AG08395 (cell line): ENCODE results near the gene LMCD1.
A peak's percentile ranks its signal among the peaks of the same experiment; 100 is the strongest.

Experiments used
- DNase-seq: peaks from one replicate; pipeline ENCODE4 v3.0.0; 2012; ENCODE audit warnings: mixed read lengths, low spot score

LMCD1 gene

DNA sequence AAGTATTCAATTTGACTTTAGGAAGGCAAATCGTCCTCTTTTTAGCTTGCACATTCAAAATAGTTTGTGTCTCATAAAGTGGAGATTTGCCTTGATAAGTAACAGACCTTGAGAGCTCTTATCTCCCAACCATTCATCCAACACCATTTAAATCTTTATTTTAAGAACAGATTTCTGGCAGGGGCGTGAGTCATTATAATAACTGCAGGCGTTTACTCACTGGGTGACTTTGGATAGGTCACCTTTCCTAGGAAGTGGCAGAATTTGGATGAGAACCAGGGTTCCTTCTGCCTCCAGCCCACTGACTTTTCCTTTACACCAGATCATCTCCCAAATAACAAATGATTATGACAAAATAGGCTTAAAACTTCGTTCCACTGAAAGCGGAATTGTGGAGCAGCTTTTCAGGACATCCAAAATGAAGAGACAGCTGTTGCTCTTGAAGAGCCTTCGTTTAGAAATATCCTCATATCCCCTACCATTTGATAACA lies 5.0 kb downstream of the LMCD1 start:
- no peak for DNase-seq

DNA sequence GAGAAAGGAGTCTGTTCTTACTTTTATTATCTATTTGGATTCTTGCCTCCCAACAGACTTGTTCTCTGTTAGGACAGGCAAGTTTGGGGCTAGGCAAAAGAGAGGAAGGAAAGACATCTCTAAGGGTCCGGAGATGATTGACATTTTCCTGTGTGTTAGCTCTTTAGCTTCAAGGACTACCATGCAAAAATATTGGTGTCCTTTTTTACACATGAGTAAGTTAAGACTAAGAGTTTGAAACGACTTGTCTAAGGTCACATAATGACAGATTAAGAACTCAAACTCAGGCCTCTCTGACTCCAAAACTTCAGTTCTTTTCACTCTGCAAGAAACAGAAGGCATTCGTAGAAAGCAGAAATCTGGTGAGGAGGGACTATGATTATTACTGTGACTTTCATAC lies 5.9 kb downstream of the LMCD1 start:
- no peak for DNase-seq

DNA sequence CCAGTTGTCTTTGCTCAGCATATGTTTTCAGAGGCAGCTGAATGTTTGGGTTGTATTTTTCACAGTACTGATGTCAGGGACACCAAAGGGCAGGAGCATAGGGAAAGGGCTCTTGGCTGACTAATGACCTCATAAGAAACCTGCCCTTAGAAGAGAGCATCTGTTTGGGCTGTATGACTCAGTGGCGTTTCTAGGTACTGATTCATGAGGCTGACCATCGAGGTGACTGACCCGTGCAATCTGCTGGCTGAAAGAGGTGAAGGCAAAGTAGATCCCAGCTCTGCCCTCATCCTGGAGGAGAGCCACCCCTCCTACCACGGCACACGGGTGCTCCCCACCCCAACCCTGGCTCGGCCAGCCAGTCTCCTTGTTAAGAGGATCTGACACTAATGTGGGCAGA lies 8.3 kb downstream of the LMCD1 start:
- peak; percentile 69 for DNase-seq

DNA sequence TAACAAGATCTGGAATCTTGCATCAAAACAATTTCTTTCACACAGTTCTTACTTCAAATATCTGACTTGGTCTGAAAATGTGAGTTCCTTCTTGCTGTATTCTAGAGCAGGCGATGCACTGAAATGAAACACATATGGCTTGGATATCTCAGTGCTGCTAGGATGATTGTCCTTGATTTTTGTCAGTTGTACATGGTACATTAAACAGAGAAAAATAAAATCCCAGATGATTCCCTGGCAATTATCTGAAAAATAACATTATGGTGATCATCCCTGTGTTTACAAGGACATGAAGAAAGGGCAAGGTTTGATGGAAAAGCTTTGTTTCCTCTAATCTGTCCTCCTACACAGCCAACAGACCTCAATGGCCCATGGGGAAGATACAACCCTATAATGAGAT lies 10.6 kb downstream of the LMCD1 start:
- DNase-seq = no peak

DNA sequence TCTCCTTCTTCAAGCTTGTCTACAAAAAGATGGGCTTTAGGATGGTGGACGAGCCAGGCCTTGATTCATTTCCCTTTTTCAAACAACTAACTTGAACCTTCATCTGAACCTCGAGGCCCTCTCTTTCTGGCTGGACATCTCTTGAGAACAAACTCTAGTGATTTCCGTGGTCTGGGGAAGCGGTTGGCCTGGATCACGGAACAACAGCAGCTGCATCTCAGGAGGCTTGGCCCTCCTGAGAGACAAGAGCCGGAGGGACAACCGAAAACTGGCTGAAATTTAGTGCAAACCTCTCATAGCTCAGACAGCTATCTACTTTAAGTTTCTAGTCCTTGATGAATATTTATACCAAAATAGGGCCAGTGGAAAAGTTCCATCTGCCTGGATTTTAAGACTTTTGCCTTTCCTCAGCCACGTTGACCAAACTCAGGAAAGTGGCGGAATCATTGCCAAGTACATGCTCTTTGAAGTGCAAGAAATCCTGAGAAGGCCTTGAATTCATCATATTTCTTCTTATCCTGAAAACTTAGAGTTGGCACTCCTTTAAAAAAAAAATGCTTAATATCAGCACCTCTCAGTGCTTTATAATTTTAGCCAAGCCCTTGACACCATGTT lies 14.5 kb downstream of the LMCD1 start:
- no peak for DNase-seq

- DNase-seq = no peak
Observed at GRCh38 chr3:8516783-8517182, 15.2 kb downstream of the LMCD1 start.

DNA sequence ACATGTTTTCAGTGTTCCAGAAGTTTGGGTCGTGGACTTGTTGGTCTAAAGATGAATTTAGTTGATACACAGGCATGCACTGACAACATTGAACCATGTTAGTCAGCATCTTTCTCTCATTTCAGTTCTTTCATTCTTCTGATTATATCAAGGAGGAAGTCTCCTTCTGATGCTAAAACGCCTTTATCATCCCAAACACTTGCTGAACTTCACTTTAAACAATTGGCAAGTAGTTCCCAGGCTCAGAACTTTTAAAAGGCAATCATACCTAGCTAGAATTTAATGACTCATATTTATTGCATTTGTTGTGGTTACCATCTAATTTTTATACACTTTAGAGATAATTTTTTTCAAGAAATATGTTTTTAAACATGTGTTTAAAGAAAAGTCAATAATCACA lies 15.9 kb downstream of the LMCD1 start:
- no peak for DNase-seq

- DNase-seq = peak; percentile 49
Observed at GRCh38 chr3:8518138-8518537, 16.5 kb downstream of the LMCD1 start.

GRCh38 chr3:8519156-8519555 lies 17.5 kb downstream of the LMCD1 start:
- no peak for DNase-seq

DNA sequence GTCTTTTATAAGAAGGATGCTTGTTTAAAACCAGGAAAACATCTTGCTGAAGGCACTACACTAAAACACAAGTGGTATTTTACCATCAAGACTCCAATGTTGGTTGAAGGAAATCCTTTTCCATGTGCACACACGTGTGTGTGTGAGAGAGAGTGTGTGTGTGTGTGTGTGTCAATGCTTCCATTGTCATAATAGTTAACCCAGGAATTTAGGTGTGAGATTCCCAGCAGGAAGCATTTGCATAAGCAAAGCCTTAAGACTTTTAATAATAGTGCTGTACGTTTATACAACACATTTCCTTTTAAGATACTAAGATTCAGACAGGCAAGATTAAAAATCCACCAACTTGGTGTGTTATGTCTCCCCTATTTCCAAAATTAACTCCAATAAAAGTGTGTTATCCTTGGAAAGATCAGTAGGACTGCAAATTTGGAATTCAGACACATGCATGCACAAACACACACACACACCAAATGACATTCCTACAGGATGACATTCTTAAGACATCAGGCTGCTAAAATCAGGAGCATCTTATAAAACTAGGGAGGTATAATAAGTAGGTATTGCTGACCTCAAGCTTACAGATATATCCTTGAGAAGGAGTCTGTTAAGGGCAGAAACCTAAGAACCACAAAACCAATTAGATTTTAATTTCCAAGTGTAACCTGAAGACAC lies 18.3 kb downstream of the LMCD1 start:
- no peak for DNase-seq

GRCh38 chr3:8520816-8521403 lies 19.3 kb downstream of the LMCD1 start:
- DNase-seq = no peak

- no peak for DNase-seq
Observed at GRCh38 chr3:8523041-8523440, 21.4 kb downstream of the LMCD1 start.

- no peak for DNase-seq
Observed at GRCh38 chr3:8524249-8524648, 22.6 kb downstream of the LMCD1 start.

GRCh38 chr3:8524656-8525399 lies 23.2 kb downstream of the LMCD1 start:
- no peak for DNase-seq

GRCh38 chr3:8525893-8526292 lies 24.3 kb downstream of the LMCD1 start:
- DNase-seq = no peak

DNA sequence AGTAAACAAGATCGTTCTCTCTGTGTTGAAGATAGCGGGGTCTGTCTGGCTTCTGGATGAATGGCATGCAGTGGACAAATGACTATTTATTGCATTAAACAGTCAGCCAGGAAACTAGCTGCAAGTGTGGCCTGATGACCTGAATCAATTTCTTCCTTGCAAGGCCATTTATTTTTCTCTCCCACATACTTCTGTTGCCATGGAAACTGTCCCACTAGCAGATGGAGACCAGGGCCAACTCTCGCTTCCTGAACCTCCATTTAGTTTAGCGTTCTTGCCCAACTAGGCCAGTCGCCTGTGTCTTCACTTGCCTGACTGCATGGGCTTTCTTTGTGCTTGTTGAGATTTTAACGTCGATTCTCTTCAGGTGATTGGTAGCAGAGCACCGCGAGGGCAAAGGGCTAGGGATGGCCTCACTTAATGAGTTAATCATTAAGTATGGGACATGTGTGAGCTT lies 27.6 kb downstream of the LMCD1 start:
- no peak for DNase-seq

DNA sequence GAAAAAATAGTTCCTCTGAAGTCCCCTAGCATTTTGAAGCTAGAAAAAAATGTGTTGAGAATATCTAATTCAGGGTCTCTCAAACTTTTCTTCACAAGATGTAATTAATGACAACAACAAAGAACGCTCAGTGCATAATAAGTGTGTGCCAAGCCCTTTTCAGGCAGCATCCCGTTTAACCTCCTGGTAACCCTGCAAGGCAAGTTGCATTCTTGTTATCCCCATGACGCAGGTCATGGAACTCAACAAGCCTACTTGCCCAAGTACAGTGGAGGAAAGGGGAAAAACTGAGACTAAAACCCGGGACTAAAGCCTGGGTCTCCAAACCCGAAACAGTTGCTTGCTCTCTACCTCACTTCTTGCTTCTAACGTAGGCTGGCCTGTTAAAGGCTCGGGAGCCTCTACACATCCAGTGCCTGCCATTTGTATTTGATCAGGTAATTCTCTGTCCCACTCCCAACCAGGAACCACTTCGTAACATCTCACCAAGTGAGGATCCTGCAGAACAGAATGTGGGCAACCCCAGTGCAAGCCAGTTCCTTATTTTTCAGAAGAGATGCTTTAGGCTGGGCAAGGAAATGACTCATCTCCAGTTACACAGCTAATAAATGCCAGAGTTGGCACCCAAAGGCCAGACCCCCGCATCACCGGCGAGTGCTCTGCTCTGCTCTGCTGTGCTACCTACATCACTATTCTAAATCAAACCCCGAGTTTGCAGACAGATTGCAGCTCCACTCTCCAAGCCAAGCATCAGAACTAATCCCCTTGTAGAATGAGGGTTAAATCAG lies 28.3 kb downstream of the LMCD1 start:
- DNase-seq = no peak

DNA sequence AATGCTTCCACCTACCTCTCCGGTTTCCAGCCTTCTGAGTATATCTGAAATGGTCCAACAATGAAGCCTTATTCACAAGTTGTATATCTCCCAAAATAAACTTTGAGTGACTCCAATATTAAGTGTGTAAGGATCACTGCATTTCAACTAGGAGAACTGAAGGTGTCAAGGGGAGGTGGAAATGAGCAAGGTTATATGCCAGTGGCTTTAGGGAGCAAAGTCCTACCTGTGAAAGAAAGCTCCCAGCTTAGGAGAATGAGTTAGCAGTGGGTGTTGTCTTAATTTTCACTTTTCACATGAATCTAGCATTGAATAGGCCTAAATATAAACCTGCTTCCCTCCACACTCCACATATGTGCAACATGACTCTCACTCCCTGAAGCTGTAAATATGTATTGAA lies 29.0 kb downstream of the LMCD1 start:
- DNase-seq = no peak

DNA sequence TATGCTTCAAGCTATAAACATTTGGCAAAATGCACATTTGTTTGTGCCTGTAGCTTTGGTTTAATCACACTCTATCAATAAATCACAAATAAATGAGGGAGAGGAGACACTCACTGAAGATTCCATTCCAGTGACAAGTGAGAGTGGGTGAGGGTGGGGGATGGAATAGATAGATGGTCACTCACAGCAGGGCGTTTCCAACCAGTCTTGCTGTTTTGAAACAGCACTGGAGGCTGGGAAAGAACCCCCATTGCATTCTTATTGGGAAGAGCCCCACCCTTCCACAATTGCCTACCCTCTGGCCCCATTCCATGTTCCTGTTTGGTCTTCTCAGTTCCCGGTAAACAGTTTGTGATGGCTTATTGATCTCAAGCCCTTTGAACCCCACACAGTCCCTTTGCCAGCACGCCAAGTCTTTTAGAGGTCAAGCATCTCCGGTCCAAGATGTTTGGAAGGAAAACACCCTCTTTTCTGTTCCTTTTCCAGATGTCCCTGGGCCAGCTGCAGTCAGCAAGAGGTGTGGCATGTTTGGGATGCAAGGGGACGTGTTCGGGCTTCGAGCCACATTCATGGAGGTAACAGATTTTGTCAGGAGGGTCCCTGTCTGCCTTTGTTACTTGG lies 30.7 kb downstream of the LMCD1 start:
- peak; percentile 92 for DNase-seq

- DNase-seq = peak; percentile 59
Observed at GRCh38 chr3:8536096-8537056, 34.8 kb downstream of the LMCD1 start.
